NCI-H2171 treated with DMSO at 0.1 percent for 48 hours (cell line): Measurements from ENCODE around the gene TRPC4.

Experiments used
- DNase-seq: peaks from one replicate; lab custom pipeline; 2025; lab: John Stamatoyannopoulos, UW

The TRPC4 gene

GRCh38 chr13:37869756-37870488, at the start of gene TRPC4:
Gene TRPC4 (minus strand): TSS chr13:37869772. CDS start chr13:37783333, 86,439 bp downstream.
- no peak for DNase-seq

GRCh38 chr13:37918751-37919150, 49.2 kb upstream of the TRPC4 start:
- DNase-seq = no peak

GRCh38 chr13:37918116-37918714, 48.6 kb upstream of the TRPC4 start:
- DNase-seq = no peak

GRCh38 chr13:37914781-37915391, 45.3 kb upstream of the TRPC4 start:
- DNase-seq = no peak

GRCh38 chr13:37910790-37911189, 41.2 kb upstream of the TRPC4 start:
- DNase-seq = no peak

GRCh38 chr13:37906880-37907279, 37.3 kb upstream of the TRPC4 start:
- DNase-seq = no peak

GRCh38 chr13:37905736-37906135, 36.2 kb upstream of the TRPC4 start:
- DNase-seq = no peak

GRCh38 chr13:37899753-37900152, 30.2 kb upstream of the TRPC4 start:
- no peak for DNase-seq

GRCh38 chr13:37893321-37893720, 23.7 kb upstream of the TRPC4 start:
- DNase-seq = no peak

GRCh38 chr13:37889820-37890219, 20.2 kb upstream of the TRPC4 start:
- no peak for DNase-seq

GRCh38 chr13:37889102-37889501, 19.5 kb upstream of the TRPC4 start:
- DNase-seq = no peak

- no peak for DNase-seq
These were observed 17.3 kb upstream of the TRPC4 start for GRCh38 chr13:37886879-37887278.

- DNase-seq = no peak
These were observed 15.1 kb upstream of the TRPC4 start for GRCh38 chr13:37884674-37885073.

- DNase-seq = no peak
These were observed 14.5 kb upstream of the TRPC4 start for GRCh38 chr13:37884026-37884425.

- no peak for DNase-seq
These were observed 9.3 kb upstream of the TRPC4 start for GRCh38 chr13:37878921-37879320.

- no peak for DNase-seq
These were observed 8.9 kb upstream of the TRPC4 start for GRCh38 chr13:37878496-37878895.

GRCh38 chr13:37870895-37871550, 1.5 kb upstream of the TRPC4 start:
- no peak for DNase-seq

- DNase-seq = no peak
These were observed 895 bp upstream of the TRPC4 start for GRCh38 chr13:37870489-37870845.

GRCh38 chr13:37869506-37869755, 141 bp downstream of the TRPC4 start:
- no peak for DNase-seq

- no peak for DNase-seq
These were observed 674 bp downstream of the TRPC4 start for GRCh38 chr13:37868691-37869505.

GRCh38 chr13:37863708-37864107, 5.9 kb downstream of the TRPC4 start:
- DNase-seq = no peak

- DNase-seq = no peak
These were observed 34.2 kb downstream of the TRPC4 start for GRCh38 chr13:37835392-37835791.
